ENCODE results near the gene RFT1.

The RFT1 gene

GRCh38 chr3:53042651-53043050 lies 87.6 kb downstream of the RFT1 start:
- peaks cover 3% of the 10 kb centered on the region for H3K36me3 Mint-ChIP-seq (ENCODE audit: low read depth)
- no peaks in the 10 kb centered on the region for H3K27me3 Mint-ChIP-seq
- H3K9me3 Mint-ChIP-seq = no peaks in the 10 kb centered on the region
- no peak overlapping the region for H3K4me3 Mint-ChIP-seq
- H3K4me1 Mint-ChIP-seq = peaks cover 65% of the 10 kb centered on the region
- no peak for ATAC-seq
- DNase-seq = no peak
- no peak overlapping the region for H3K27ac Mint-ChIP-seq

DNA sequence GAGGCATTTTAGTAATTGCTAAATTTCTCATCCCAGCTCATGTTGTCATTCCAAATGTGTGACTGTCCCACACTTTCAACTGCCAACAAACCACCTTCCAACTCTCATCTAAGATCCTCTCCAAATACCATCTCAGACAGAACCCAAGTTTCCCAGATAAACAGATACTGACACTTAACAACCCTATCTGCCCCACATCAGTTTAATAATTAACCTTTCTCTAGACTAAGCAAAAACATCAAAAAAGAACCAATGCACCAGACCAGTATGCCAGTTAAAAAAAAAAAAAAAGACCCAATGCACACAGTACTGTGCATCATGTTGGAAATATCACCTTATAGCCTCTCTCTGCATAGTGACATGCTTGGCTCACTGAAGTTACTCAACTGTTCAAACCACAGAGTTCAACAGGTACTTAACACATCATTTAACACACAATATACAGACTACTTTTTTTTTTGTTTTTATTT lies 89.8 kb downstream of the RFT1 start:
- DNase-seq (no peak), ATAC-seq (peak; percentile 45)
- no peaks in the 10 kb centered on the region for H3K27me3 Mint-ChIP-seq
- H3K4me3 Mint-ChIP-seq = no peak overlapping the region
- no peaks in the 10 kb centered on the region for H3K9me3 Mint-ChIP-seq
- peaks cover 3% of the 10 kb centered on the region for H3K36me3 Mint-ChIP-seq (ENCODE audit: low read depth)
- H3K27ac Mint-ChIP-seq = peak overlapping the region; percentile 19
- H3K4me1 Mint-ChIP-seq = peaks cover 71% of the 10 kb centered on the region

DNA sequence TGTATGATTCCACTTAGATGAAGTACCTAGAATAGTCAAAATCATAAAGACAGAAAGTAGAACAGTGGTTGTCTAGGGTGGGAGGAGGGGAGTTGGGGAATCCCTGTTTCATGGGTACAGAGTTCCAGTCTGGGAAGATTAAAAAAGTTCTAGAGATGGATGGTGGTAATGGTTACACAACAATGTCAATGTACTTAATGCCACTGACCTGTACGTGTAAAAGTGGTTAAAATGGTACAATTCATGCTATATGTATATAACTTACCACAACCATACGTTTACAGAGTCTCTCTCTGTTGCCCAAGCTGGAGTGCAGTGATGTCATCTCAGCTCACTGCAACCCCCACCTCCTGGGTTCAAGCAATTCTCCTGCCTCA lies 90.9 kb downstream of the RFT1 start:
- H3K36me3 Mint-ChIP-seq (ENCODE audit: low read depth) = no peaks in the 10 kb centered on the region
- no peak overlapping the region for H3K4me3 Mint-ChIP-seq
- no peaks in the 10 kb centered on the region for H3K9me3 Mint-ChIP-seq
- ATAC-seq (no peak), DNase-seq (no peak)
- no peak overlapping the region for H3K27ac Mint-ChIP-seq
- peaks cover 72% of the 10 kb centered on the region for H3K4me1 Mint-ChIP-seq
- H3K27me3 Mint-ChIP-seq = no peaks in the 10 kb centered on the region

- no peaks in the 10 kb centered on the region for H3K9me3 Mint-ChIP-seq
- ATAC-seq (no peak), DNase-seq (no peak)
- no peak overlapping the region for H3K4me3 Mint-ChIP-seq
- H3K36me3 Mint-ChIP-seq (ENCODE audit: low read depth) = no peaks in the 10 kb centered on the region
- no peak overlapping the region for H3K27ac Mint-ChIP-seq
- no peaks in the 10 kb centered on the region for H3K27me3 Mint-ChIP-seq
- peaks cover 66% of the 10 kb centered on the region for H3K4me1 Mint-ChIP-seq
Observed at GRCh38 chr3:53038679-53039375, 91.4 kb downstream of the RFT1 start.

Data from activated naive CD8-positive, alpha-beta T cell treated with anti-CD3 and anti-CD28 coated beads, Interleukin-2, amount 50 U/mL, for 24 hours (primary cell).